Natural killer cell (primary cell): ENCODE data around the gene SECTM1. TPM values are rescaled to one million over a fixed set of nuclear protein-coding genes. Genes with fewer than 3 reads are reported as not detected.

Source experiments
- ATAC-seq, 3 donors: fragments of 150-1000 bp in 2 of 3; fragments of 200-7000 bp in 1 of 3; cut with Tn5 transposase; 1 replicate in 1 of 3; 2 replicates in 2 of 3; pipeline ENCODE4 v1.10.0; 2021; ENCODE audit warnings: mild to moderate bottlenecking in 2 of 3, moderate library complexity in 2 of 3
- DNase-seq, 2 donors: peaks; one replicate each; pipeline versions ENCODE4 v3.0.0 to v3.0.0-alpha.2; 2013 to 2021; ENCODE audit warnings: mixed read lengths in 1 of 2
- H3K27ac ChIP-seq: one replicate; pipeline ENCODE4 v1.5.1; 2013; ENCODE audit warnings: mild to moderate bottlenecking, low read length
- H3K27me3 ChIP-seq: one replicate; pipeline ENCODE4 v1.6.1; 2013; ENCODE audit warnings: low read length; ENCODE audit not compliant: control insufficient read depth, insufficient read depth
- H3K36me3 ChIP-seq: one replicate; pipeline ENCODE4 v1.6.1; 2013; ENCODE audit warnings: low read length; ENCODE audit not compliant: control insufficient read depth, insufficient read depth
- H3K4me1 ChIP-seq: one replicate; pipeline ENCODE4 v1.6.1; 2013; ENCODE audit warnings: low read length; ENCODE audit not compliant: control insufficient read depth, insufficient read depth
- H3K4me3 ChIP-seq: one replicate; pipeline ENCODE4 v1.5.1; 2013; ENCODE audit warnings: low read length
- H3K9me3 ChIP-seq: one replicate; pipeline ENCODE4 v1.6.1; 2013; ENCODE audit warnings: low read length; ENCODE audit not compliant: control insufficient read depth, insufficient read depth
- H3K27ac Mint-ChIP-seq, 2 donors: one replicate each; pipeline ENCODE4 v1.8.0; 2022; ENCODE audit warnings: mild to moderate bottlenecking in 2 of 2, mixed read lengths in 2 of 2, moderate library complexity in 1 of 2
- H3K27me3 Mint-ChIP-seq, 2 donors: one replicate each; pipeline ENCODE4 v1.8.0; 2022; ENCODE audit warnings: low read depth in 2 of 2, mixed read lengths in 2 of 2
- H3K36me3 Mint-ChIP-seq: one replicate; pipeline ENCODE4 v1.8.0; 2022; ENCODE audit warnings: mixed read lengths
- H3K4me1 Mint-ChIP-seq, 2 donors: one replicate each; pipeline ENCODE4 v1.8.0; 2022; ENCODE audit warnings: mixed read lengths in 2 of 2
- H3K4me3 Mint-ChIP-seq: one replicate; pipeline ENCODE4 v1.8.0; 2022; ENCODE audit warnings: mild to moderate bottlenecking, moderate library complexity, mixed read lengths
- H3K9me3 Mint-ChIP-seq, 2 donors: one replicate each; pipeline ENCODE4 v1.8.0; 2022; ENCODE audit warnings: mixed read lengths in 2 of 2
- CTCF ChIP-seq: fragments of 200-600 bp; IDR thresholded peaks from one replicate; pipeline ENCODE4 v1.8.0; 2022; ENCODE audit warnings: antibody characterized with exemption
- WGBS: methylation state at CpG from one replicate; pipeline ENCODE4 v1.1.7; 2013; ENCODE audit warnings: missing lambda C conversion rate; ENCODE audit not compliant: insufficient coverage; 5-methylcytosine and 5-hydroxymethylcytosine counted together
- intact Hi-C: fragments of 100-400 bp; cut with micrococcal nuclease; formaldehyde crosslinking; loops from one replicate; pipeline ENCODE4 v1.14.2; 2022
- total RNA-seq, 4 donors: library from RNA; stranded (reverse); fragments of 120-200 nt in 1 of 4; gene quantifications; one replicate each; pipeline versions ENCODE4 v1.2.3 to v1.2.4, GENCODE V29; 2013 to 2022

SECTM1 gene
- total RNA-seq, 3 donors from 2014 or later (not counting 1 experiment from before 2014, with no cell fraction given) = 3.6 to 11.2 (median 6.3) TPM

- Mint-ChIP-seq H3K9me3 (no peaks in the 10 kb centered on the region), H3K4me3 (no peak overlapping the region), H3K27ac (no peak overlapping the region), H3K36me3 (no peaks in the 10 kb centered on the region), H3K4me1 (peaks cover 4 to 10% of the 10 kb centered on the region in 2 donors), H3K27me3 (peaks cover 6 to 11% of the 10 kb centered on the region in 2 donors)
- no peaks in the 10 kb centered on the region for H3K36me3 ChIP-seq
- no peak for ATAC-seq
- TF ChIP-seq CTCF = no peak
- DNase-seq = no peak
- intact Hi-C loops = no loop called here
- no peaks in the 10 kb centered on the region for H3K27me3 ChIP-seq
- WGBS = 78% methylated on average over 20 of the region's 20 CpGs
- H3K9me3 ChIP-seq = no peaks in the 10 kb centered on the region
- no peak overlapping the region for H3K4me3 ChIP-seq
- H3K4me1 ChIP-seq = peaks cover 8% of the 10 kb centered on the region
- no peak overlapping the region for H3K27ac ChIP-seq
Observed at GRCh38 chr17:82356845-82357355, 23.3 kb upstream of the SECTM1 start.

GRCh38 chr17:82355770-82356427 lies 22.3 kb upstream of the SECTM1 start:
- Mint-ChIP-seq H3K4me1 (peaks cover 10 to 14% of the 10 kb centered on the region in 2 donors), H3K36me3 (no peaks in the 10 kb centered on the region), H3K9me3 (no peaks in the 10 kb centered on the region), H3K27ac (no peak overlapping the region), H3K4me3 (no peak overlapping the region), H3K27me3 (peaks cover 10 to 11% of the 10 kb centered on the region in 2 donors)
- Histone ChIP-seq H3K4me1 (peaks cover 18% of the 10 kb centered on the region), H3K27me3 (no peaks in the 10 kb centered on the region), H3K36me3 (no peaks in the 10 kb centered on the region), H3K4me3 (no peak overlapping the region), H3K27ac (no peak overlapping the region), H3K9me3 (no peaks in the 10 kb centered on the region)
- ATAC-seq (no peak), DNase-seq (no peak)
- TF ChIP-seq CTCF = no peak
- 87% methylated on average over 11 of the region's 11 CpGs for WGBS
- intact Hi-C loops = no loop called here

- DNase-seq (no peak), ATAC-seq (no peak)
- Mint-ChIP-seq H3K36me3 (no peaks in the 10 kb centered on the region), H3K9me3 (no peaks in the 10 kb centered on the region), H3K4me3 (no peak overlapping the region), H3K27me3 (peaks cover 10 to 11% of the 10 kb centered on the region in 2 donors), H3K27ac (no peak overlapping the region), H3K4me1 (peaks cover 10 to 20% of the 10 kb centered on the region in 2 donors)
- no peaks in the 10 kb centered on the region for H3K27me3 ChIP-seq
- TF ChIP-seq CTCF = no peak
- H3K36me3 ChIP-seq = no peaks in the 10 kb centered on the region
- intact Hi-C loops = loop anchor here (5.0 kb wide), 1 partner anchor 62 kb away; the partner anchor contains the start of genes HEXD and OGFOD3
- H3K27ac ChIP-seq = no peak overlapping the region
- 89% methylated on average over 7 of the region's 7 CpGs for WGBS
- no peaks in the 10 kb centered on the region for H3K9me3 ChIP-seq
- peaks cover 28% of the 10 kb centered on the region for H3K4me1 ChIP-seq
- H3K4me3 ChIP-seq = no peak overlapping the region
Observed at GRCh38 chr17:82354804-82355308, 21.3 kb upstream of the SECTM1 start.
